SK-N-SH (cell line): ENCODE results near the gene HSDL1. TPM values are rescaled to one million over a fixed set of nuclear protein-coding genes. Genes with fewer than 3 reads are reported as not detected.

Source experiments
- CTCF ChIA-PET: fragments of 300-600, 350-600 bp; formaldehyde crosslinking; extraction: SDS; loops from one replicate; lab custom pipeline; 2021; lab: Yijun Ruan, JAX
- POLR2A ChIA-PET: fragments of 350-600 bp; sonication (Branson Sonifier 250); formaldehyde crosslinking; extraction: SDS; loops from one replicate; lab custom pipeline; 2020; ENCODE audit warnings: antibody characterized with exemption, inconsistent platforms; lab: Yijun Ruan, JAX
- DNase-seq: peaks from one replicate; pipeline ENCODE4 v3.0.0; 2012
- H2AFZ ChIP-seq: fragments of 200-600 bp; sonication (generic); 2 replicates; pipeline ENCODE4 v1.8.1; 2016; ENCODE audit warnings: antibody characterized with exemption, mild to moderate bottlenecking, low read depth
- H3F3A ChIP-seq: fragments of 200-600 bp; sonication (generic); replicated peaks from 2 replicates; pipeline ENCODE3; 2016; ENCODE audit warnings: antibody characterized with exemption, mild to moderate bottlenecking; ENCODE audit not compliant: insufficient read depth
- H3K27ac ChIP-seq, 2 experiments: fragments of 200-500 bp in 1 of 2; fragments of 200-600 bp in 1 of 2; sonication (Bioruptor generic) in 1 of 2; sonication (generic), shearing (Covaris generic) in 1 of 2; 2 replicates each; pipeline versions ENCODE4 v1.5.1 to v1.6.1; 2014 to 2016; ENCODE audit warnings: low read depth in 2 of 2, inconsistent platforms in 1 of 2, low read length in 1 of 2, mild to moderate bottlenecking in 1 of 2, mixed read lengths in 1 of 2
- H3K27me3 ChIP-seq: fragments of 200-600 bp; sonication (generic), shearing (Covaris generic); 2 replicates; pipeline ENCODE4 v1.6.1; 2016; ENCODE audit warnings: mixed run types; ENCODE audit not compliant: insufficient read depth
- H3K36me3 ChIP-seq, 2 experiments: fragments of 200-500 bp in 1 of 2; fragments of 200-600 bp in 1 of 2; sonication (Bioruptor generic) in 1 of 2; sonication (generic) in 1 of 2; replicated peaks in 1 of 2; 2 replicates each; pipeline versions ENCODE3 to v1.5.1; 2014 to 2016; ENCODE audit warnings: low read length in 1 of 2, mild to moderate bottlenecking in 1 of 2; ENCODE audit not compliant: insufficient read depth in 2 of 2, control insufficient read depth in 1 of 2
- H3K4me1 ChIP-seq, 2 experiments: fragments of 200-500 bp in 1 of 2; fragments of 200-600 bp in 1 of 2; sonication (Bioruptor generic) in 1 of 2; sonication (generic), shearing (Covaris generic) in 1 of 2; 2 replicates each; pipeline versions ENCODE4 v1.5.1 to v1.6.1; 2014 to 2016; ENCODE audit warnings: low read depth in 1 of 2, low read length in 1 of 2, mixed run types in 1 of 2; ENCODE audit not compliant: insufficient read depth in 2 of 2, control insufficient read depth in 1 of 2
- H3K4me2 ChIP-seq: fragments of 200-600 bp; sonication (generic), shearing (Covaris generic); 2 replicates; pipeline ENCODE4 v1.6.1; 2017; ENCODE audit warnings: mixed run types
- H3K4me3 ChIP-seq, 2 experiments: fragments of 200-500 bp in 1 of 2; fragments of 200-600 bp in 1 of 2; sonication (Bioruptor generic) in 1 of 2; sonication (generic), shearing (Covaris generic) in 1 of 2; 2 replicates each; pipeline versions ENCODE4 v1.5.1 to v1.8.1; 2014 to 2016; ENCODE audit warnings: low read depth in 2 of 2, inconsistent platforms in 1 of 2, low read length in 1 of 2, mild to moderate bottlenecking in 1 of 2, mixed read lengths in 1 of 2, moderate library complexity in 1 of 2
- H3K79me2 ChIP-seq: fragments of 200-600 bp; sonication (generic); 2 replicates; pipeline ENCODE4 v1.8.1; 2017; ENCODE audit warnings: mild to moderate bottlenecking; ENCODE audit not compliant: insufficient read depth
- H3K9ac ChIP-seq: fragments of 200-600 bp; sonication (generic); 2 replicates; pipeline ENCODE4 v1.6.1; 2017; ENCODE audit warnings: mixed run types
- H3K9me2 ChIP-seq: fragments of 200-600 bp; sonication (generic); 2 replicates; pipeline ENCODE4 v1.6.1; 2017; ENCODE audit warnings: mixed run types
- H3K9me3 ChIP-seq: fragments of 200-600 bp; sonication (generic); 2 replicates; pipeline ENCODE4 v1.6.1; 2017; ENCODE audit warnings: mixed run types, mild to moderate bottlenecking, moderate library complexity
- H4K20me1 ChIP-seq: fragments of 200-600 bp; sonication (generic); 2 replicates; pipeline ENCODE4 v1.6.1; 2017; ENCODE audit warnings: mild to moderate bottlenecking, mixed run types; ENCODE audit not compliant: insufficient read depth
- CHD2 ChIP-seq: fragments of 150-350 bp; IDR thresholded peaks from 2 replicates; pipeline ENCODE4 v1.6.1; 2018; ENCODE audit warnings: low read length; ENCODE audit not compliant: partially characterized antibody
- FOXJ3 ChIP-seq: sonication (generic); formaldehyde crosslinking; IDR thresholded peaks from 2 replicates; pipeline ENCODE4 v1.5.1; 2020; ENCODE audit warnings: mild to moderate bottlenecking, missing genetic modification reagents
- FOXM1 ChIP-seq: IDR thresholded peaks from 2 replicates; pipeline ENCODE4 v1.4.0; 2012; ENCODE audit warnings: low read depth, mild to moderate bottlenecking
- MEF2A ChIP-seq: IDR thresholded peaks from 2 replicates; pipeline ENCODE4 v1.4.0; 2012; ENCODE audit warnings: low read depth, borderline replicate concordance
- MXI1 ChIP-seq: IDR thresholded peaks from 2 replicates; pipeline ENCODE4 v1.6.1; 2012; ENCODE audit warnings: mild to moderate bottlenecking, low read depth, low read length, improper control_type of control experiment
- RAD21 ChIP-seq: IDR thresholded peaks from 2 replicates; pipeline ENCODE4 v1.6.1; 2012; ENCODE audit warnings: mild to moderate bottlenecking, low read length
- SIN3A ChIP-seq: IDR thresholded peaks from 2 replicates; pipeline ENCODE4 v1.6.1; 2012; ENCODE audit warnings: low read depth, mild to moderate bottlenecking, low read length, moderate library complexity, borderline replicate concordance
- YY1 ChIP-seq: IDR thresholded peaks from 2 replicates; pipeline ENCODE4 v1.4.0; 2012; ENCODE audit warnings: low read depth, mild to moderate bottlenecking
- WGBS: methylation state at CpG from one replicate; pipeline ENCODE4 v1.1.6; 2017; ENCODE audit warnings: low lambda C conversion rate; 5-methylcytosine and 5-hydroxymethylcytosine counted together
- polyA plus RNA-seq, 3 experiments: library from polyadenylated mRNA; depleted of rRNA; stranded (reverse); fragments of >200 nt; gene quantifications; 2 replicates each; pipeline ENCODE4 v1.2.3, GENCODE V29; 2012
- TF ChIP-seq, protein P1 (sequence below): fragments of 150-350 bp; IDR thresholded peaks from 2 replicates; pipeline ENCODE4 v1.6.1; 2016; ENCODE audit warnings: mild to moderate bottlenecking, low read depth, low read length
- TF ChIP-seq, protein P2 (sequence below): IDR thresholded peaks from 2 replicates; pipeline ENCODE4; 2012
- TF ChIP-seq, protein P3 (sequence below): IDR thresholded peaks from 2 replicates; pipeline ENCODE4 v1.6.1; 2012; ENCODE audit warnings: mild to moderate bottlenecking, low read depth, low read length, moderate library complexity
- TF ChIP-seq, protein P4 (sequence below): IDR thresholded peaks from 2 replicates; pipeline ENCODE4 v1.4.0; 2012; ENCODE audit warnings: low read depth, borderline replicate concordance

HSDL1 gene
- polyA plus RNA-seq, 1 of the 3 experiments (the other 2 are of a cell fraction) = 14.5 TPM

DNA sequence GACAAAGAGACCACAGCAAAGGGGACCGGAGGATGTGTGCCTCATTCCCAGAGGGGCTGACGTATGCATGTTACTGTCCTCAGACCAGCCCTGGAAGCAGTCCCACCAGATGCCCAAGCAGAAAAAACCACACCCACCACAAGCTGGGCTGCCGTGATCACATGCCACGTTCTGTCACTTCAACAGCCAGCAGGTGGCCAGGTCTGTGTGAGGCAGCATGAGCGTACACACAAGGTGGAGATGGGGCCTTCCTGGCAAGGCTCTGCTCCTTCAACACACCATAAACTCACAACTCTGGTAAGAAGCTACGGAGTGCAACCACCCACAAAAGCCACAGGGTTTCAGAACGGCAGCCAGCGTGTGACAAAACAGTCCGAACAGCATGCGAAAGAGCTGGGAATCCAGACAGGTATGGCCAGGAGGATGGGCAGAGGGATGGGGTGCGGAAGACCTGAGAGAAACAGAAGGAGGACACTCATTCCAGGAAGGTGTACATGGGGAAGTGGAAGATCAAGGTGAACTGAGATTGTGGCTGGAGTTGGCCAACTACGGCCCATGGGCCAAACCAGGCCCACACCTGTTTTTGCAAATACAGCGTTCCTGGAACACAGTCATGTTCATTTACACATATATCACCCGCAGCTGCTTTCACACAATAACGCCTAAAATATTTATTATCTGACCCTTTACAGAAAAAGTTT is 56.1 kb downstream of the HSDL1 start:
- Histone ChIP-seq H4K20me1 (no peaks in the 10 kb centered on the region), H3K36me3 (peaks cover 54 to 89% of the 10 kb centered on the region in 2 experiments)
- POLR2A ChIA-PET = no interaction called here

DNA sequence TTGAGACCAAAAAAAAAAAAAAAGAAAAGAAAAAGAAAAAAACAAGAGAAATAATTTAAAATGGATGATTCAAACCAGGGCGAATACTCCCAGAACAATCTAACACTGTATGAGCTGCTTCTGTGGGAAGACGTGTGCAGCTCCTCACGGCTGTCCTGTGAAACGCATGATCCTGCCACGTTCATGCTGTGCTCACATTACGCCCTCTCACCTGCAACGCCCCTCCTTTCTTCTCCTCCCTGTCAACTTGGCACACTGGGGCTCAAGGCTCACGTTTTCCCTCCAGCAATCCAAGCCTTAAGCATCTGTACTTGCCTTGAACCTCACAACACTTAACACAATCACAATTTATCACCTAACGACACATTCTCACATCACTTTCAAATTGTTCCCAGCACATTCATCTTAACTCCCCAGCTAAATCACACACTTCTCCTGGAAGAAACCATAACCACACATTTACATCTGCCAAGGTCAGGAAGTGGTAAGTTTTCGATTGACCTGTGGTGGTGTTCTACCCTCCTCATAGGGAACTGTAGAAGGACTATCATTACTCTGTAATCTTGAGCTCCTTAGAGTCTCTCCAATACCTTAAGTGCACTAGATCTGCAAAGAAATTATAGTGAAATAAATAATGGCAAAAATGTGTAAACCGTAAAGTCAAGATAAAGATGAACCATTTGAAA is 57.4 kb downstream of the HSDL1 start:
- Histone ChIP-seq H3F3A (no peaks in the 10 kb centered on the region), H3K4me2 (no peak overlapping the region), H3K79me2 (no peaks in the 10 kb centered on the region), H2AFZ (no peak overlapping the region), H4K20me1 (no peaks in the 10 kb centered on the region), H3K4me1 (no peaks in the 10 kb centered on the region), H3K9me3 (no peaks in the 10 kb centered on the region), H3K9ac (no peak overlapping the region), H3K27me3 (no peaks in the 10 kb centered on the region), H3K36me3 (peaks cover 58 to 83% of the 10 kb centered on the region in 2 experiments), H3K27ac (no peak overlapping the region), H3K9me2 (no peaks in the 10 kb centered on the region), H3K4me3 (no peak overlapping the region)
- DNase-seq = no peak
- 92% methylated on average over 11 of the region's 11 CpGs for WGBS
- ChIA-PET POLR2A (no interaction called here), CTCF (interaction anchor here (0.8 to 14.3 kb wide), 7 partner anchors 10 to 134 kb away, joined by 3 to 163 read pairs (median 18); partner anchors contain the start of gene TAF1C)
- no peak for TF ChIP-seq MEF2A
- TF ChIP-seq MXI1 = no peak
- TF ChIP-seq, protein P1, sequence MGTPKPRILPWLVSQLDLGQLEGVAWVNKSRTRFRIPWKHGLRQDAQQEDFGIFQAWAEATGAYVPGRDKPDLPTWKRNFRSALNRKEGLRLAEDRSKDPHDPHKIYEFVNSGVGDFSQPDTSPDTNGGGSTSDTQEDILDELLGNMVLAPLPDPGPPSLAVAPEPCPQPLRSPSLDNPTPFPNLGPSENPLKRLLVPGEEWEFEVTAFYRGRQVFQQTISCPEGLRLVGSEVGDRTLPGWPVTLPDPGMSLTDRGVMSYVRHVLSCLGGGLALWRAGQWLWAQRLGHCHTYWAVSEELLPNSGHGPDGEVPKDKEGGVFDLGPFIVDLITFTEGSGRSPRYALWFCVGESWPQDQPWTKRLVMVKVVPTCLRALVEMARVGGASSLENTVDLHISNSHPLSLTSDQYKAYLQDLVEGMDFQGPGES = no peak
- no peak for TF ChIP-seq CHD2
- TF ChIP-seq, protein P2, sequence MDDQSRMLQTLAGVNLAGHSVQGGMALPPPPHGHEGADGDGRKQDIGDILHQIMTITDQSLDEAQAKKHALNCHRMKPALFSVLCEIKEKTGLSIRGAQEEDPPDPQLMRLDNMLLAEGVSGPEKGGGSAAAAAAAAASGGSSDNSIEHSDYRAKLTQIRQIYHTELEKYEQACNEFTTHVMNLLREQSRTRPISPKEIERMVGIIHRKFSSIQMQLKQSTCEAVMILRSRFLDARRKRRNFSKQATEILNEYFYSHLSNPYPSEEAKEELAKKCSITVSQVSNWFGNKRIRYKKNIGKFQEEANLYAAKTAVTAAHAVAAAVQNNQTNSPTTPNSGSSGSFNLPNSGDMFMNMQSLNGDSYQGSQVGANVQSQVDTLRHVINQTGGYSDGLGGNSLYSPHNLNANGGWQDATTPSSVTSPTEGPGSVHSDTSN = no peak
- TF ChIP-seq, protein P3, sequence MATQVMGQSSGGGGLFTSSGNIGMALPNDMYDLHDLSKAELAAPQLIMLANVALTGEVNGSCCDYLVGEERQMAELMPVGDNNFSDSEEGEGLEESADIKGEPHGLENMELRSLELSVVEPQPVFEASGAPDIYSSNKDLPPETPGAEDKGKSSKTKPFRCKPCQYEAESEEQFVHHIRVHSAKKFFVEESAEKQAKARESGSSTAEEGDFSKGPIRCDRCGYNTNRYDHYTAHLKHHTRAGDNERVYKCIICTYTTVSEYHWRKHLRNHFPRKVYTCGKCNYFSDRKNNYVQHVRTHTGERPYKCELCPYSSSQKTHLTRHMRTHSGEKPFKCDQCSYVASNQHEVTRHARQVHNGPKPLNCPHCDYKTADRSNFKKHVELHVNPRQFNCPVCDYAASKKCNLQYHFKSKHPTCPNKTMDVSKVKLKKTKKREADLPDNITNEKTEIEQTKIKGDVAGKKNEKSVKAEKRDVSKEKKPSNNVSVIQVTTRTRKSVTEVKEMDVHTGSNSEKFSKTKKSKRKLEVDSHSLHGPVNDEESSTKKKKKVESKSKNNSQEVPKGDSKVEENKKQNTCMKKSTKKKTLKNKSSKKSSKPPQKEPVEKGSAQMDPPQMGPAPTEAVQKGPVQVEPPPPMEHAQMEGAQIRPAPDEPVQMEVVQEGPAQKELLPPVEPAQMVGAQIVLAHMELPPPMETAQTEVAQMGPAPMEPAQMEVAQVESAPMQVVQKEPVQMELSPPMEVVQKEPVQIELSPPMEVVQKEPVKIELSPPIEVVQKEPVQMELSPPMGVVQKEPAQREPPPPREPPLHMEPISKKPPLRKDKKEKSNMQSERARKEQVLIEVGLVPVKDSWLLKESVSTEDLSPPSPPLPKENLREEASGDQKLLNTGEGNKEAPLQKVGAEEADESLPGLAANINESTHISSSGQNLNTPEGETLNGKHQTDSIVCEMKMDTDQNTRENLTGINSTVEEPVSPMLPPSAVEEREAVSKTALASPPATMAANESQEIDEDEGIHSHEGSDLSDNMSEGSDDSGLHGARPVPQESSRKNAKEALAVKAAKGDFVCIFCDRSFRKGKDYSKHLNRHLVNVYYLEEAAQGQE = no peak
- no peak for TF ChIP-seq YY1
- TF ChIP-seq FOXM1 = no peak
- TF ChIP-seq FOXJ3 (CRISPR knock-in tag) = no peak
- TF ChIP-seq, protein P4, sequence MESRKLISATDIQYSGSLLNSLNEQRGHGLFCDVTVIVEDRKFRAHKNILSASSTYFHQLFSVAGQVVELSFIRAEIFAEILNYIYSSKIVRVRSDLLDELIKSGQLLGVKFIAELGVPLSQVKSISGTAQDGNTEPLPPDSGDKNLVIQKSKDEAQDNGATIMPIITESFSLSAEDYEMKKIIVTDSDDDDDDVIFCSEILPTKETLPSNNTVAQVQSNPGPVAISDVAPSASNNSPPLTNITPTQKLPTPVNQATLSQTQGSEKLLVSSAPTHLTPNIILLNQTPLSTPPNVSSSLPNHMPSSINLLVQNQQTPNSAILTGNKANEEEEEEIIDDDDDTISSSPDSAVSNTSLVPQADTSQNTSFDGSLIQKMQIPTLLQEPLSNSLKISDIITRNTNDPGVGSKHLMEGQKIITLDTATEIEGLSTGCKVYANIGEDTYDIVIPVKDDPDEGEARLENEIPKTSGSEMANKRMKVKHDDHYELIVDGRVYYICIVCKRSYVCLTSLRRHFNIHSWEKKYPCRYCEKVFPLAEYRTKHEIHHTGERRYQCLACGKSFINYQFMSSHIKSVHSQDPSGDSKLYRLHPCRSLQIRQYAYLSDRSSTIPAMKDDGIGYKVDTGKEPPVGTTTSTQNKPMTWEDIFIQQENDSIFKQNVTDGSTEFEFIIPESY = no peak
- no peak for TF ChIP-seq SIN3A

More for the DNA sequence above, 56.1 kb downstream of the HSDL1 start:
- 94% methylated on average over 13 of the region's 15 CpGs for WGBS
- Histone ChIP-seq H3K27ac (no peak overlapping the region), H3K9me3 (no peaks in the 10 kb centered on the region), H3K4me1 (no peaks in the 10 kb centered on the region), H3K4me2 (no peak overlapping the region), H3K9me2 (no peaks in the 10 kb centered on the region), H3K4me3 (no peak overlapping the region), H3K27me3 (no peaks in the 10 kb centered on the region), H3F3A (no peaks in the 10 kb centered on the region), H3K9ac (no peak overlapping the region), H2AFZ (no peak overlapping the region), H3K79me2 (no peaks in the 10 kb centered on the region)
- TF ChIP-seq SIN3A = no peak
- TF ChIP-seq RAD21 = 0 out of 2 replicates have a peak, but pooled peaks have one; percentile 11
- no peak for DNase-seq
- CTCF ChIA-PET = interaction anchor here (1.2 to 14.3 kb wide), 7 partner anchors 23 to 219 kb away, joined by 4 to 163 read pairs (median 18); partner anchors contain the start of gene TAF1C
